Karpas-422 (cell line): ENCODE measurements around the gene HOMER1. TPM values are rescaled to one million over a fixed set of nuclear protein-coding genes. Genes with fewer than 3 reads are reported as not detected.

ENCODE experiments used
- DNase-seq: peaks from one replicate; pipeline ENCODE4 v3.0.0-alpha.2; 2015
- H2AFZ ChIP-seq: fragments of 200-600 bp; sonication (generic); 2 replicates; pipeline ENCODE4 v1.6.1; 2014; ENCODE audit warnings: antibody characterized with exemption, low read length, mixed read lengths
- H3K27ac ChIP-seq: fragments of 200-600 bp; sonication (generic); 2 replicates; pipeline ENCODE4 v1.5.1; 2014; ENCODE audit warnings: mild to moderate bottlenecking, low read length, moderate library complexity
- H3K27me3 ChIP-seq: fragments of 200-600 bp; sonication (generic); 2 replicates; pipeline ENCODE4 v1.6.1; 2014; ENCODE audit warnings: low read length, mixed read lengths
- H3K36me3 ChIP-seq: fragments of 200-600 bp; sonication (generic); 2 replicates; pipeline ENCODE4 v1.6.1; 2014; ENCODE audit warnings: low read length, mixed read lengths; ENCODE audit not compliant: insufficient read depth
- H3K4me1 ChIP-seq: fragments of 200-600 bp; sonication (generic); 2 replicates; pipeline ENCODE4 v1.6.1; 2014; ENCODE audit warnings: mild to moderate bottlenecking, low read length, mixed read lengths
- H3K4me2 ChIP-seq: fragments of 200-600 bp; sonication (generic); 2 replicates; pipeline ENCODE4 v1.6.1; 2014; ENCODE audit warnings: low read length, low read depth, mild to moderate bottlenecking; ENCODE audit not compliant: poor library complexity, severe bottlenecking
- H3K4me3 ChIP-seq: fragments of 200-600 bp; sonication (generic); 2 replicates; pipeline ENCODE4 v1.5.1; 2014; ENCODE audit warnings: mild to moderate bottlenecking, antibody characterized with exemption, low read length, mixed read lengths
- H3K79me2 ChIP-seq: fragments of 200-600 bp; sonication (generic); 2 replicates; pipeline ENCODE4 v1.6.1; 2014; ENCODE audit warnings: mild to moderate bottlenecking, low read length, mixed read lengths
- H3K9ac ChIP-seq: fragments of 200-600 bp; sonication (generic); 2 replicates; pipeline ENCODE4 v1.6.0; 2014; ENCODE audit warnings: low read length
- H3K9me2 ChIP-seq: fragments of 200-600 bp; sonication (generic), shearing (Covaris generic); replicated peaks from 2 replicates; pipeline ENCODE4 v1.6.0; 2014; ENCODE audit warnings: mild to moderate bottlenecking, low read length, moderate library complexity; ENCODE audit not compliant: insufficient read depth
- H3K9me3 ChIP-seq: fragments of 300-700, 200-600 bp; sonication (generic); 2 replicates; pipeline ENCODE4 v1.6.1; 2014; ENCODE audit warnings: low read length, mixed read lengths
- H4K20me1 ChIP-seq: fragments of 200-600 bp; sonication (generic); 2 replicates; pipeline ENCODE4 v1.6.1; 2014; ENCODE audit warnings: mild to moderate bottlenecking, antibody characterized with exemption, low read length, low read depth; ENCODE audit not compliant: insufficient read depth
- total RNA-seq: library from RNA; depleted of rRNA; stranded (reverse); fragments of >200 nt; shearing (Covaris generic); gene quantifications from 2 replicates; pipeline ENCODE4 v1.2.3, GENCODE V29; 2014; ENCODE audit warnings: low replicate concordance

Gene HOMER1
- total RNA-seq, 1 experiment from 2014 or later, result 1.1 TPM

DNA sequence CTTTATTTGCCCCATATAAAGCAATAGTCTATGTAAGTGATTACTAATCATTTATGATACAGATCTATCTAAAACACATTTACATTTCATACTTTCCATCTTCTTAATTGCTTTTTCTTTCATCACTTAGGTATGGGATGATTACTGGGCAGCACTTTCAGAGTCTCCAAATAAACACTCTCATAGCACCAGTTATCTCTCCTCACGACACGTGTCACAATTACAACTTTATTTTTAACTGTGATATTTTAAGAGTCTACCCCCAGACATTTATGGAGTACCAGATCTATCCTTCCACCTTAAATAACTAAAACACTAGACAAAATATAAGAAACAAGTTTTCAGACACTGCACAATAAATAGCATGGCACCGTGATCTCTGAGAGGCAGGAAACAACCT, 32.9 kb downstream of the HOMER1 start:
- no peaks in the 10 kb centered on the region for H3K4me1 ChIP-seq
- no peak overlapping the region for H3K4me3 ChIP-seq
- H3K9me3 ChIP-seq, result no peaks in the 10 kb centered on the region
- DNase-seq, result no peak
- H3K27me3 ChIP-seq, result no peaks in the 10 kb centered on the region
- H3K4me2 ChIP-seq, result no peak overlapping the region
- no peaks in the 10 kb centered on the region for H3K9me2 ChIP-seq
- H3K27ac ChIP-seq, result no peak overlapping the region
- no peaks in the 10 kb centered on the region for H3K36me3 ChIP-seq
- no peaks in the 10 kb centered on the region for H3K79me2 ChIP-seq
- no peaks in the 10 kb centered on the region for H4K20me1 ChIP-seq
- H3K9ac ChIP-seq, result no peak overlapping the region
- H2AFZ ChIP-seq, result no peak overlapping the region

DNA sequence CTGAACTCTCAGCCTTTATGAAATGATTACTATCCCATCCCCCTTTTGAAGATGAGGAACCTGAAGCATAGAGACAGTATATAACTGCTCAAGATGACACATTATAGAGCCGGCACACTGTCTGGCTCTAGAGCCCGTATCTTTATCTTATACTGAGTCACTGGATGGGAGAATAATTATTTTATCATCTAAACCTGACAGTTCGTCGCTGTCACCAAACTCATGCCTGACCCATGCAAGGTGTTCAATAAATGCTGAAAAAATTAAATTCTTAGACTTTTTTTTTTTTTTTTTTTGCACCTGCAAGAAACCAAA, 38.8 kb downstream of the HOMER1 start:
- Histone ChIP-seq H3K4me3 (no peak overlapping the region), H3K9me2 (no peaks in the 10 kb centered on the region), H3K4me2 (no peak overlapping the region), H3K79me2 (no peaks in the 10 kb centered on the region), H3K27me3 (no peaks in the 10 kb centered on the region), H3K9ac (no peak overlapping the region), H3K4me1 (no peaks in the 10 kb centered on the region), H3K9me3 (no peaks in the 10 kb centered on the region), H3K27ac (no peak overlapping the region), H4K20me1 (no peaks in the 10 kb centered on the region), H3K36me3 (no peaks in the 10 kb centered on the region), H2AFZ (no peak overlapping the region)
- no peak for DNase-seq

DNA sequence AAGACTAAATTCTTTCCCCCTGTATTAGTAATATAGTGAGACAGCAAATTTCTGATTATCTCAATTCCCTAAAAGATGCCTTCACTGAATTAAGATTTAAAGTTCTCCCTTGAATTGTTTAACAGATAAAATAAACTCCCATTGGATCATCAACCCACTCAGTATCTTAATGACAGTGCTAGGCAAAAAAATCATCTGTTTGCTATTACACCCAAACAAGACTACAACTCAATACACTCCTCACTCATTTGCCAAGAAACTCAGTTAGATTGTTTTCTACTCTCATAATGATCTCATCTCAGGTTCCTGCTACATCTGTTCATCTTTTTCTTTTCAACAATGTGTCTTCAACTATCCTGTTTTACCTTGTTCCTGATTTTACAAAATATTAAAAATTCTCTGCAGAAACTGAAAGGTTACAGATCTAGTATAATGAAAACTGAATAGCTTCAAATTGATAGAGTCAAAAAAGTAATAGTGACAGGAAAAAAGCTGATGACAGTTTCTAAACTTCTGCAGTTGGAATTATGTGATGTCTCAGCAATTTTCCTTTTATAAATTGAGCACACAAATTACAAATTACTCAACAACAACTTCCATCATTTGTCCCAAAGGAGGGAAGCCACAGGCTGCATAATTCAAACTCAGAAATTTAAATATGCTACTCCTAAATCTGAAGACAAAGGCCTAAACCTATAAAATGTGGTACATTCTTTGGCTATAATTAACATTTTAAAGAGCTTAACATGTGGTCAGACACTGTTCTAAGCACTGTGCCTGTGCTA, 39.4 kb downstream of the HOMER1 start:
- DNase-seq, result no peak
- Histone ChIP-seq H3K4me1 (no peaks in the 10 kb centered on the region), H3K4me3 (no peak overlapping the region), H3K9me3 (no peaks in the 10 kb centered on the region), H3K9ac (no peak overlapping the region), H3K4me2 (no peak overlapping the region), H3K36me3 (no peaks in the 10 kb centered on the region), H3K79me2 (no peaks in the 10 kb centered on the region), H4K20me1 (no peaks in the 10 kb centered on the region), H3K27me3 (no peaks in the 10 kb centered on the region), H2AFZ (no peak overlapping the region), H3K9me2 (no peaks in the 10 kb centered on the region), H3K27ac (no peak overlapping the region)

DNA sequence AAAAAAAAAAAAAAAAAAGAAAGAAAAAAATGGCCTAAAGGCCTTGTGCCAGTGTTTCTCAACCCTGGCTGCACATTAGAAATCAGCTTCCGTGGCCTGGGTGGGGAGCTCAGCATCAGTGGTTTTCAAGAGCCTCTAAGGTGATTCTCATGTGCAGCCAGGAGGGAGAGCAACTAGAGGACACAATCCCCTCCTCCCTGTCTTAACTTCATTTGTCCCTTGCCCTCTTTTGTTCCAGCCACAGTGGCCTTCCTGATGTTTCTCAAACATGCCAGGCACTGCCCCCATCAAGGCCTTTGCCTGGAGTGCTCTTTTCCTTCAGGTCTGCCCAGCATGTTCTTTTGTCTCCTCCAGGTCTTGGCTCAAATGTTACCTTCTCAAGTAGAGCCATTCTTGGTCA, 42.4 kb downstream of the HOMER1 start:
- Histone ChIP-seq H3K79me2 (no peaks in the 10 kb centered on the region), H3K9me2 (no peaks in the 10 kb centered on the region), H4K20me1 (no peaks in the 10 kb centered on the region), H3K4me1 (no peaks in the 10 kb centered on the region), H3K27ac (no peak overlapping the region), H3K9me3 (no peaks in the 10 kb centered on the region), H3K27me3 (no peaks in the 10 kb centered on the region), H3K4me3 (no peak overlapping the region), H2AFZ (no peak overlapping the region), H3K4me2 (no peak overlapping the region), H3K9ac (no peak overlapping the region), H3K36me3 (no peaks in the 10 kb centered on the region)
- DNase-seq, result no peak

DNA sequence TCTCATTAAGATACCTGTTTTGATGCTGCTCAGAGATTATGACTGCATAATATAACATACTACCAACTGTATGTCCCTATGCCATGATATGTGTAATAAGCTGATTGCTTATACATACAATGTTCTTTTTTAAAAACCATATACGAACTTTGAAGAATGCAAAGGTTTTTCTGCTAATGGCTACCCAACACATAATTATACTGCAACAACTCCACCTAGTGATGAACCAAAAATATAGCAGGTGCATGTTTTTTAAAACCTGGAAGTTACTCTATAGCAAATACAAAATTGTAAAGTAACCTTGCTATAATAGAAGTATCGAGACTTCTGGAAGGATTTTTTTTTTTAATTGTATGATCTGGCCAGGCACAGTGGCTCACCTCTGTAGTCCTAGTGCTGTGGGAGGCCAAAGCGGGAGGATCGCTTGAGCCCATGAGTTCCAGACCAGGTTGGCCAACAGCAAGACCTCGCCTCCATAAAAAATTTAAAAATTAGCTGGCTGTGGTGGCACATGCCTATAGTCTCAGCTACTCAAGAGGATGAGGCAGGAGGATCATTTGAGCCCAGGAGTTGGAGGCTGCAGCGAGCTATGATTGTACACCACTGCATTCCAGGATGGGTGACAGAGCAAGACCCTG, 49.1 kb downstream of the HOMER1 start:
- Histone ChIP-seq H3K36me3 (no peaks in the 10 kb centered on the region), H4K20me1 (no peaks in the 10 kb centered on the region), H2AFZ (no peak overlapping the region), H3K4me2 (no peak overlapping the region), H3K4me1 (no peaks in the 10 kb centered on the region), H3K79me2 (no peaks in the 10 kb centered on the region), H3K9ac (no peak overlapping the region), H3K27me3 (no peaks in the 10 kb centered on the region), H3K4me3 (no peak overlapping the region), H3K9me2 (no peaks in the 10 kb centered on the region), H3K9me3 (no peaks in the 10 kb centered on the region), H3K27ac (no peak overlapping the region)
- peak; percentile 66 for DNase-seq

DNA sequence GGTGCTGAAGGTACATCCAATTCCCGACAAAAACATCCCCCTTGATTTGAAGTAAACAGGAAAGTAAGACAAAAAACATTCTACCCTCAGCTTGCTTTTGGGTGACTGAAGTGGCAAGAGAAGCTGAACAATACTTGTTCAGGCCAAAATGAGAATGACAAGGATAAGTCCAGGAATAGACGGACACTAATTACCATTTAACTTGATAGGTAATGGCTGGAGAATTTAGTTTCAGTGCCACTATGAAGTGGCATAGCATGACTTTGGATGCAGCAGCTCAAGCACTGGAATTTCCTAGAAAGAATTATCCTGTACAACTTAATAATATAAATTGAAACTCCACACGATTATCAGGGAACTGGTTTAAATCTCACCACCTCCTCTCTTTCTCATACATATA, 49.7 kb downstream of the HOMER1 start:
- Histone ChIP-seq H3K27ac (no peak overlapping the region), H2AFZ (no peak overlapping the region)

DNA sequence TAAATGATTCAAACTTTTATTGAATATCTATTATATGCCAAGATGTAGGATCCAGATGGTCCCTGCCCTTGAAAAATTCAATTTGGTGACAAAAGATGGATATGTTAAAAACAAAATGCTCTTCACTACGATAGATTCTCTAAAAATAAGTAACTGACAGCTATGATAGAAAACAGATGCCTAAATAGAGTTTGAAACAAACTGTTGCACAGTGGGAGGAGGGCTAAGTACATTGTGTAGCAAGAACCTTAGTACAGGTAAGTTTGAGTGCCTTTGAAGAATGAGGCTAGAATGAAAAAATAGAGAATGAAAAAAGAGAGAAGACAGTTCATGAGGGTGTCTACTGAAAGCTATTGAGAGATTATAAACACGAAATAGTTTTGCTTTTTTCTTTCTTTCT, 54.3 kb downstream of the HOMER1 start:
- H3K27me3 ChIP-seq, result no peaks in the 10 kb centered on the region; the same call in 1 of the 2 replicates
- H3K4me2 ChIP-seq, result no peak overlapping the region
- no peak overlapping the region for H3K27ac ChIP-seq
- DNase-seq, result no peak
- H3K9ac ChIP-seq, result no peak overlapping the region
- no peak overlapping the region for H3K4me3 ChIP-seq
- H3K9me3 ChIP-seq, result no peaks in the 10 kb centered on the region
- H4K20me1 ChIP-seq, result no peaks in the 10 kb centered on the region
- H3K9me2 ChIP-seq, result no peaks in the 10 kb centered on the region
- no peaks in the 10 kb centered on the region for H3K36me3 ChIP-seq
- no peak overlapping the region for H2AFZ ChIP-seq
- H3K4me1 ChIP-seq, result no peaks in the 10 kb centered on the region
- no peaks in the 10 kb centered on the region for H3K79me2 ChIP-seq

More for the DNA sequence above, 49.7 kb downstream of the HOMER1 start:
- Histone ChIP-seq H3K79me2 (no peaks in the 10 kb centered on the region), H3K9ac (no peak overlapping the region), H3K4me2 (no peak overlapping the region), H3K36me3 (no peaks in the 10 kb centered on the region), H3K9me3 (no peaks in the 10 kb centered on the region), H3K4me1 (no peaks in the 10 kb centered on the region), H4K20me1 (no peaks in the 10 kb centered on the region), H3K4me3 (no peak overlapping the region), H3K27me3 (no peaks in the 10 kb centered on the region), H3K9me2 (no peaks in the 10 kb centered on the region)
- no peak for DNase-seq

DNA sequence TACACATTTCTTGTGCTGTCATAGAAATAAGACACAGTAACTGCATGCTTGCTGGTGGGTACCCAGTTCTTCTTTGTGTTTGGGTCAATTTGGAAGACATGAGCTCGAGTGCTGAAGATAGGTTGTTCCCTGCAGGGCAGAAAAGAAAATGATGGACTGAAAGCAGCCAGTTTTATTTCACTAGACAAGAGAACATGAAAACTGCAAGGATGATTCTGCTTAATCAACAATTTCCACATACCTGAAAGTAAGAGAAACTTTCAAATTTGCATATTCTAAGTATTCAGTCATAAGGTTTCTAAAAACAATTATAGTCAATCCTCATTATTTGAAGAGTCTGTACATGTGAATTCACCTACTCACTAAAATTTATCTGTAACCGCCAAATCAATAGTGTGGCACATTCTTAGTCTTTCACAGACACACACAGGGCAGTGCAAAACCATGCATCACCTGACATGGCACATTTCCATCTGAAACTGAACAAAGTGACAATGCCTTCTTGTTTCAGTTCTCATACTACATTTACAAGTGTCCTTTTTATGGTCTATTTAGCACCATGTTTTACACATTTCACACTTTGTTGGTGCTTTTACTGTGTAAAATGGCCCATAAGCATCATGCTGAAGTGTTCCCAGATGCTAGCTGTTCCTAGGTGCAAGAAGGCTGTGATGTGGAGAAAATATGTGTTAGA, 56.9 kb downstream of the HOMER1 start:
- H3K4me1 ChIP-seq, result no peaks in the 10 kb centered on the region
- H4K20me1 ChIP-seq, result no peaks in the 10 kb centered on the region
- no peaks in the 10 kb centered on the region for H3K79me2 ChIP-seq
- no peak overlapping the region for H3K9ac ChIP-seq
- no peak overlapping the region for H3K4me3 ChIP-seq
- H3K27ac ChIP-seq, result no peak overlapping the region
- H3K36me3 ChIP-seq, result no peaks in the 10 kb centered on the region
- DNase-seq, result no peak
- H3K27me3 ChIP-seq, result no peaks in the 10 kb centered on the region; the same call in 1 of the 2 replicates
- H2AFZ ChIP-seq, result no peak overlapping the region
- no peak overlapping the region for H3K4me2 ChIP-seq
- H3K9me2 ChIP-seq, result no peaks in the 10 kb centered on the region
- H3K9me3 ChIP-seq, result no peaks in the 10 kb centered on the region
